CD4-positive, alpha-beta T cell treated with Interferon gamma for 1 hour (primary cell): ENCODE data around the gene NHEJ1.

ENCODE experiments used
- DNase-seq: peaks from one replicate; pipeline ENCODE4 v3.0.0-alpha.2; 2020

The NHEJ1 gene

GRCh38 chr2:219026946-219027345 is 133.7 kb downstream of the NHEJ1 start:
- DNase-seq: no peak

- DNase-seq: no peak
Measured at GRCh38 chr2:219025637-219026585, 134.7 kb downstream of the NHEJ1 start.
